Subcutaneous abdominal adipose tissue (tissue), 5 donors: ENCODE results near the gene PNPLA3.
A peak's percentile ranks its signal among the peaks of the same experiment; 100 is the strongest.

Experiments
- H3K27ac ChIP-seq: one replicate; pipeline ENCODE4 v1.7.0; 2013; ENCODE audit warnings: low read depth, mild to moderate bottlenecking, inconsistent platforms, low read length, moderate library complexity
- H3K27me3 ChIP-seq, 5 donors: one replicate each; pipeline ENCODE4 v1.7.0; 2013; ENCODE audit warnings: low read length in 5 of 5, inconsistent platforms in 1 of 5; ENCODE audit not compliant: control insufficient read depth in 5 of 5, insufficient read depth in 4 of 5
- H3K36me3 ChIP-seq, 5 donors: one replicate each; pipeline ENCODE4 v1.7.0; 2013; ENCODE audit warnings: low read length in 5 of 5; ENCODE audit not compliant: control insufficient read depth in 5 of 5, insufficient read depth in 5 of 5
- H3K4me1 ChIP-seq, 5 donors: one replicate each; pipeline ENCODE4 v1.7.0; 2013; ENCODE audit warnings: low read length in 5 of 5, mild to moderate bottlenecking in 3 of 5, moderate library complexity in 1 of 5; ENCODE audit not compliant: control insufficient read depth in 5 of 5, insufficient read depth in 5 of 5
- H3K4me3 ChIP-seq, 5 donors: one replicate each; pipeline ENCODE4 v1.7.0; 2013; ENCODE audit warnings: low read length in 5 of 5, low read depth in 1 of 5
- H3K9ac ChIP-seq, 5 donors: one replicate each; pipeline ENCODE4 v1.7.0; 2013; ENCODE audit warnings: low read length in 5 of 5, mild to moderate bottlenecking in 4 of 5, moderate library complexity in 3 of 5
- H3K9me3 ChIP-seq, 5 donors: one replicate each; pipeline ENCODE4 v1.7.0; 2013; ENCODE audit warnings: low read length in 5 of 5; ENCODE audit not compliant: control insufficient read depth in 5 of 5
- donor health status: healthy.
- donor health status: healthy.
- donor health status: healthy.
- donor health status: healthy.
- donor health status: healthy.

The PNPLA3 gene

GRCh38 chr22:43889201-43889859 is 34.3 kb upstream of the PNPLA3 start:
- Histone ChIP-seq H3K27ac (no peak overlapping the region), H3K4me1 (peaks cover 0 to 11% (median 5%) of the 10 kb centered on the region in 5 donors), H3K9ac (no peak overlapping the region), H3K9me3 (no peaks in the 10 kb centered on the region), H3K36me3 (no peaks in the 10 kb centered on the region), H3K4me3 (no peak overlapping the region), H3K27me3 (peaks cover 39 to 56% (median 49%) of the 10 kb centered on the region in 5 donors)

- peaks cover 39 to 56% (median 49%) of the 10 kb centered on the region in 5 donors for H3K27me3 ChIP-seq
- no peaks in the 10 kb centered on the region for H3K36me3 ChIP-seq
- H3K4me1 ChIP-seq, result peaks cover 0 to 11% (median 5%) of the 10 kb centered on the region in 5 donors
- H3K4me3 ChIP-seq, result no peak overlapping the region
- no peak overlapping the region for H3K27ac ChIP-seq
- no peaks in the 10 kb centered on the region for H3K9me3 ChIP-seq
- no peak overlapping the region for H3K9ac ChIP-seq
Observed at GRCh38 chr22:43889860-43890253, 33.7 kb upstream of the PNPLA3 start.

GRCh38 chr22:43890901-43891331 is 32.7 kb upstream of the PNPLA3 start:
- no peaks in the 10 kb centered on the region for H3K9me3 ChIP-seq
- H3K36me3 ChIP-seq, result no peaks in the 10 kb centered on the region
- peaks cover 0 to 11% (median 5%) of the 10 kb centered on the region in 5 donors for H3K4me1 ChIP-seq
- no peak overlapping the region for H3K4me3 ChIP-seq
- no peak overlapping the region for H3K27ac ChIP-seq
- H3K27me3 ChIP-seq, result peaks cover 39 to 56% (median 49%) of the 10 kb centered on the region in 5 donors
- no peak overlapping the region for H3K9ac ChIP-seq

DNA sequence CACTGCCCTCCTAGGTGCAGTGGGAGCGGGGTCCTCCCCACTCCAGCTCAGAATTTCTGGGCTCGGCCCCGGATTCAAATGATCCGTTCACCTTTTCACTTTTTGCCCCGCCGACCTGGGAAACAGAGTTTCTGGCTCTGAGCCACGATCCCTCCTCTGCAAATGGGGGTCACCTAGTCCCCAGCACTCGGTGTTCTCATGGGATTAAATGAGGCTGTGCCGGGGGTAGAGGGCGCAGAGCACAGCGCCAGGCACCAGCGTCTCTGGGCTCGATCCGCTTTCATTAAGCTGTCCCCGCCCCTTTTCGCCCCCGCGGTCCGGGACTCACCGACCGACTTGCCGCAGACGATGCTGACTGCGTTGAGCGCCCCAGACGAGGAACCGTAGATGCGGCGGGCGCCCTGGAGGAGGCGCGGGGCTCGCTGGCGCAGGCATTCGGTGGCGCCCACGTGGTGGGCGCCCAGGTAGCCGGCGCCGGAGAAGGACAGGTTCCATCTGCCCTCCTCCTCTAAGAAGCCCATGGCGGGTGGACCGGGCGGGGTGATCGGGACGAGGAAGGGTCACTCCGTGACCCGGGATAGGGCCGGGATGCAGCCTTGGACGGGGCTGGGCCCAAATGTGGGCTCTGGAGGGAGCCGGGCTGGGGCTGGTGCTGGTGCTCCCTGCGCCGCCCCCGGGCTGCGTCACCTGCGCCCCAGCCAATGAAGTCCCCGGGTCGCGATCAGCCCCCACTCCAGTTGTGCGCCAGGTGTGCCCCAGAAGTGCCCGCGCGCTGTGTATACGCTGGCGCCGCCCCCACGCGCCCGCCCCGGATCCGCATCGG is 32.0 kb upstream of the PNPLA3 start, which contains the start of gene PNPLA5:
Gene PNPLA5, minus strand, starts transcription at position 654 of the 823 bp plus-strand sequence. Its CDS starts 133 bp downstream, at position 521.
- no peaks in the 10 kb centered on the region for H3K9me3 ChIP-seq
- H3K36me3 ChIP-seq, result no peaks in the 10 kb centered on the region
- peaks cover 39 to 56% (median 49%) of the 10 kb centered on the region in 5 donors for H3K27me3 ChIP-seq
- H3K27ac ChIP-seq, result no peak within 1 kb of the TSS
- H3K4me3 ChIP-seq, result no peak within 1 kb of the TSS
- H3K9ac ChIP-seq, result no peak within 1 kb of the TSS
- H3K4me1 ChIP-seq, result peaks cover 0 to 11% (median 5%) of the 10 kb centered on the region in 5 donors

- H3K4me3 ChIP-seq, result no peak overlapping the region
- H3K4me1 ChIP-seq, result peaks cover 0 to 13% (median 5%) of the 10 kb centered on the region in 5 donors
- no peaks in the 10 kb centered on the region for H3K9me3 ChIP-seq
- peaks cover 39 to 54% (median 46%) of the 10 kb centered on the region in 5 donors for H3K27me3 ChIP-seq
- no peaks in the 10 kb centered on the region for H3K36me3 ChIP-seq
- H3K9ac ChIP-seq, result no peak overlapping the region
- H3K27ac ChIP-seq, result no peak overlapping the region
Observed at GRCh38 chr22:43892183-43892894, 31.3 kb upstream of the PNPLA3 start.

DNA sequence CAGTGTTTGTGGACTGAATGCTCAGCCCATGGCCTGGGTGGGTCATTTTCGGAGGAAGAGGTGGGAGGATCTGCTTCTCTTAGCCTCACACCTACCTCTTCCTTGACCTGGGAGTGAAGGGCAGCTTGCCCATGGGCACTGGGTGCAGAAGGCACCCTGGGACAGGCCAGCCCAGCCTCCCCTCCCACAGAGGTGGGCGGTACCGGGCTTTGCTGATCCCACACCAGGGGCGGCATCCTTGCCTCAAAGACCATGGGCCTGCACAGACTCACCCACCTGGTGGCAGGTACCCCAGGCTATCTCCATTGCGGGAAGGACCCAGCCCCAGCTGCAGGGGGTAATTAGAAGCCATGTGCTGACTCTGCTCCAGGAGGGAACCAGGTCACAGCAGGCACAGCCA is 30.3 kb upstream of the PNPLA3 start:
- no peaks in the 10 kb centered on the region for H3K9me3 ChIP-seq
- H3K4me1 ChIP-seq, result peaks cover 2 to 22% (median 5%) of the 10 kb centered on the region in 5 donors
- H3K4me3 ChIP-seq, result no peak overlapping the region
- H3K27ac ChIP-seq, result no peak overlapping the region
- H3K27me3 ChIP-seq, result peaks cover 36 to 46% (median 40%) of the 10 kb centered on the region in 5 donors
- no peak overlapping the region for H3K9ac ChIP-seq
- no peaks in the 10 kb centered on the region for H3K36me3 ChIP-seq

GRCh38 chr22:43894122-43894521 is 29.5 kb upstream of the PNPLA3 start:
- Histone ChIP-seq H3K4me3 (no peak overlapping the region), H3K27me3 (peaks cover 30 to 40% (median 34%) of the 10 kb centered on the region in 5 donors), H3K4me1 (peaks cover 2 to 25% (median 5%) of the 10 kb centered on the region in 5 donors), H3K36me3 (no peaks in the 10 kb centered on the region), H3K9me3 (no peaks in the 10 kb centered on the region), H3K9ac (no peak overlapping the region), H3K27ac (no peak overlapping the region)

- Histone ChIP-seq H3K36me3 (no peaks in the 10 kb centered on the region), H3K4me3 (no peak overlapping the region), H3K27me3 (peaks cover 12 to 25% (median 14%) of the 10 kb centered on the region in 5 donors), H3K9ac (no peak overlapping the region), H3K27ac (no peak overlapping the region), H3K9me3 (no peaks in the 10 kb centered on the region), H3K4me1 (peaks cover 2 to 24% (median 5%) of the 10 kb centered on the region in 5 donors)
Observed at GRCh38 chr22:43895986-43896645, 27.5 kb upstream of the PNPLA3 start.

GRCh38 chr22:43897751-43898261 is 25.8 kb upstream of the PNPLA3 start:
- peaks cover 0 to 22% (median 0%) of the 10 kb centered on the region in 5 donors for H3K27me3 ChIP-seq
- H3K9me3 ChIP-seq, result no peaks in the 10 kb centered on the region
- H3K27ac ChIP-seq, result no peak overlapping the region
- H3K4me3 ChIP-seq, result no peak overlapping the region
- H3K4me1 ChIP-seq, result peaks cover 0 to 14% (median 2%) of the 10 kb centered on the region in 5 donors
- H3K36me3 ChIP-seq, result no peaks in the 10 kb centered on the region
- peak overlapping the region in 1 of 5 donors; percentile 7 for H3K9ac ChIP-seq
